Liver (tissue), 9 donors: Measurements from ENCODE around the gene MLLT3. TPM values are rescaled to one million over a fixed set of nuclear protein-coding genes. Genes with fewer than 3 reads are reported as not detected.

ENCODE experiments used
- DNase-seq: peaks from one replicate; pipeline ENCODE4 v3.0.0-alpha.2; 2017; ENCODE audit warnings: low spot score
- H3K27ac ChIP-seq, 2 donors: one replicate each; pipeline ENCODE4 v1.7.0; 2013; ENCODE audit warnings: inconsistent platforms in 2 of 2, low read length in 2 of 2, control low read depth in 1 of 2, low read depth in 1 of 2, mild to moderate bottlenecking in 1 of 2
- H3K27me3 ChIP-seq, 4 donors: one replicate each; pipeline versions ENCODE4 v1.6.1 to v1.7.0; 2013; ENCODE audit warnings: low read length in 3 of 4, inconsistent platforms in 1 of 4, mild to moderate bottlenecking in 1 of 4, moderate library complexity in 1 of 4; ENCODE audit not compliant: control insufficient read depth in 4 of 4, insufficient read depth in 4 of 4
- H3K36me3 ChIP-seq, 4 donors: one replicate each; pipeline versions ENCODE4 v1.6.1 to v1.7.0; 2013; ENCODE audit warnings: low read length in 3 of 4, mild to moderate bottlenecking in 3 of 4, low read depth in 1 of 4, moderate library complexity in 1 of 4; ENCODE audit not compliant: control insufficient read depth in 4 of 4, insufficient read depth in 3 of 4
- H3K4me1 ChIP-seq, 4 donors: one replicate each; pipeline versions ENCODE4 v1.6.1 to v1.7.0; 2013; ENCODE audit warnings: low read length in 3 of 4, mild to moderate bottlenecking in 3 of 4, moderate library complexity in 1 of 4; ENCODE audit not compliant: control insufficient read depth in 4 of 4, insufficient read depth in 4 of 4
- H3K4me3 ChIP-seq, 3 donors: one replicate each; pipeline versions ENCODE4 v1.6.1 to v1.7.0; 2013; ENCODE audit warnings: low read length in 3 of 3, control low read depth in 1 of 3, low read depth in 1 of 3, mild to moderate bottlenecking in 1 of 3
- H3K9ac ChIP-seq, 2 donors: one replicate each; pipeline ENCODE4 v1.7.0; 2013; ENCODE audit warnings: low read length in 2 of 2, mild to moderate bottlenecking in 2 of 2, moderate library complexity in 2 of 2, control low read depth in 1 of 2, low read depth in 1 of 2
- H3K9me3 ChIP-seq, 4 donors: one replicate each; pipeline versions ENCODE4 v1.6.1 to v1.7.0; 2013; ENCODE audit warnings: low read length in 3 of 4; ENCODE audit not compliant: control insufficient read depth in 4 of 4
- CTCF ChIP-seq: fragments of 150-350 bp; IDR thresholded peaks from 2 replicates; pipeline ENCODE4 v1.5.1; 2017; ENCODE audit warnings: improper control_type of control experiment, low read depth, low read length; ENCODE audit not compliant: missing input control
- EGR1 ChIP-seq, 2 donors: IDR thresholded peaks; 2 replicates each; pipeline ENCODE4 v1.6.1; 2016 to 2018; ENCODE audit warnings: antibody characterized with exemption in 2 of 2, low read depth in 2 of 2
- FOXA1 ChIP-seq: IDR thresholded peaks from 2 replicates; pipeline ENCODE4 v1.6.1; 2016; ENCODE audit warnings: antibody characterized with exemption
- FOXA2 ChIP-seq: IDR thresholded peaks from 2 replicates; pipeline ENCODE4 v1.6.1; 2016; ENCODE audit warnings: antibody characterized with exemption
- GABPA ChIP-seq, 2 donors: IDR thresholded peaks in 1 of 2; conservative IDR thresholded peaks in 1 of 2; 2 replicates each; pipeline ENCODE4 v1.6.1; 2016; ENCODE audit warnings: antibody characterized with exemption in 2 of 2, mild to moderate bottlenecking in 1 of 2, moderate library complexity in 1 of 2
- HNF4A ChIP-seq, 2 donors: conservative IDR thresholded peaks; 2 replicates each; pipeline ENCODE4 v1.6.1; 2016; ENCODE audit warnings: antibody characterized with exemption in 2 of 2, mild to moderate bottlenecking in 2 of 2
- HNF4G ChIP-seq: IDR thresholded peaks from 2 replicates; pipeline ENCODE4 v1.6.1; 2016; ENCODE audit warnings: antibody characterized with exemption
- JUND ChIP-seq, 2 donors: IDR thresholded peaks; 2 replicates each; pipeline ENCODE4 v1.6.1; 2016; ENCODE audit warnings: antibody characterized with exemption in 2 of 2
- MAX ChIP-seq: IDR thresholded peaks from 2 replicates; pipeline ENCODE4 v1.6.1; 2016; ENCODE audit warnings: antibody characterized with exemption
- NR2F2 ChIP-seq: IDR thresholded peaks from 2 replicates; pipeline ENCODE4 v1.6.1; 2016; ENCODE audit warnings: antibody characterized with exemption
- RAD21 ChIP-seq, 2 donors: IDR thresholded peaks; 2 replicates each; pipeline ENCODE4 v1.6.1; 2016; ENCODE audit warnings: antibody characterized with exemption in 2 of 2, mild to moderate bottlenecking in 2 of 2
- RXRA ChIP-seq, 2 donors: IDR thresholded peaks; 2 replicates each; pipeline ENCODE4 v1.6.1; 2017 to 2018; ENCODE audit warnings: antibody characterized with exemption in 2 of 2, mild to moderate bottlenecking in 1 of 2
- SP1 ChIP-seq: IDR thresholded peaks from 2 replicates; pipeline ENCODE4 v1.6.1; 2018; ENCODE audit warnings: antibody characterized with exemption, mild to moderate bottlenecking
- TAF1 ChIP-seq: conservative IDR thresholded peaks from 2 replicates; pipeline ENCODE4 v1.6.1; 2016; ENCODE audit warnings: antibody characterized with exemption, mild to moderate bottlenecking
- YY1 ChIP-seq: IDR thresholded peaks from 2 replicates; pipeline ENCODE4 v1.6.1; 2016; ENCODE audit warnings: antibody characterized with exemption, mild to moderate bottlenecking
- ZBTB33 ChIP-seq: IDR thresholded peaks from 2 replicates; pipeline ENCODE4 v1.6.1; 2016; ENCODE audit warnings: antibody characterized with exemption
- WGBS: extraction: QIAGEN DNeasy Blood & Tissue Kit; methylation state at CpG from one replicate; pipeline ENCODE4 v1.1.7; 2013; 5-methylcytosine and 5-hydroxymethylcytosine counted together
- polyA plus RNA-seq, 2 donors: library from polyadenylated mRNA; stranded (reverse) in 1 of 2; unstranded in 1 of 2; fragments of 200-250 nt in 1 of 2; fragments of >200 nt in 1 of 2; fragmentation: Nextera tagmentation in 1 of 2; extraction: Ambion mirVana in 1 of 2; gene quantifications; one replicate each; pipeline versions ENCODE4 v1.2.1 to v1.2.3, GENCODE V29; 2013 to 2015
- total RNA-seq, 2 donors: library from RNA; depleted of rRNA; stranded (reverse); fragments of >200 nt; gene quantifications; one replicate each; pipeline ENCODE4 v1.2.3, GENCODE V29; 2014
- TF ChIP-seq, protein P1 (sequence below): IDR thresholded peaks from 2 replicates; pipeline ENCODE4 v1.6.1; 2016; ENCODE audit warnings: antibody characterized with exemption, mild to moderate bottlenecking
- TF ChIP-seq, protein P2 (sequence below): IDR thresholded peaks from 2 replicates; pipeline ENCODE4 v1.6.1; 2016; ENCODE audit warnings: antibody characterized with exemption
- donor health status: healthy.
- donor health status: healthy.
- donor health status: healthy.
- donor health status: healthy.
- donor health status: healthy.

Gene MLLT3
- total and polyA plus RNA-seq, 4 donors, result 0.79 to 25.5 (median 1.3) TPM

DNA sequence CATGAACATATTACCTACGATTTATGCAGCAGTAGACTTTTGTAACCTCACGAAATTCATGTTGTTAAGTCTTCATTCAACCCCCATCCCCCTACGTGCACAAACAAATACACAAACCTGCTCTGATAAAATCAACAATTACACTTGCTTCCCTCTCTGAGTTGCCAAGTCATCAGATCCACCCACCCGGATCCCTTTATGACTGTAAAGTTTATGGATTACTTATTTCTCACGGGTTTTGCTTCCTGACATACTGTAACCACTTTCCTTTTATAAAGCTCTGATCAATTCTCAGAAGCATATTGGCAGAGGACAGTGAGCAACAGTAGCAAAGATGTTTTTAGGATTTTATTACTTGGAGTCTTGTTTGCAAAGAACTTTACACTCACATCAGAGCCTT is 70.5 kb downstream of the MLLT3 start:
- H3K4me3 ChIP-seq, result no peak overlapping the region

GRCh38 chr9:20551236-20551635 is 71.1 kb downstream of the MLLT3 start:
- TF ChIP-seq TAF1, result no peak
- no peak for TF ChIP-seq HNF4G
- TF ChIP-seq CTCF, result no peak
- TF ChIP-seq ZBTB33, result no peak
- no peak for TF ChIP-seq NR2F2
- TF ChIP-seq MAX, result no peak
- TF ChIP-seq, protein P1, sequence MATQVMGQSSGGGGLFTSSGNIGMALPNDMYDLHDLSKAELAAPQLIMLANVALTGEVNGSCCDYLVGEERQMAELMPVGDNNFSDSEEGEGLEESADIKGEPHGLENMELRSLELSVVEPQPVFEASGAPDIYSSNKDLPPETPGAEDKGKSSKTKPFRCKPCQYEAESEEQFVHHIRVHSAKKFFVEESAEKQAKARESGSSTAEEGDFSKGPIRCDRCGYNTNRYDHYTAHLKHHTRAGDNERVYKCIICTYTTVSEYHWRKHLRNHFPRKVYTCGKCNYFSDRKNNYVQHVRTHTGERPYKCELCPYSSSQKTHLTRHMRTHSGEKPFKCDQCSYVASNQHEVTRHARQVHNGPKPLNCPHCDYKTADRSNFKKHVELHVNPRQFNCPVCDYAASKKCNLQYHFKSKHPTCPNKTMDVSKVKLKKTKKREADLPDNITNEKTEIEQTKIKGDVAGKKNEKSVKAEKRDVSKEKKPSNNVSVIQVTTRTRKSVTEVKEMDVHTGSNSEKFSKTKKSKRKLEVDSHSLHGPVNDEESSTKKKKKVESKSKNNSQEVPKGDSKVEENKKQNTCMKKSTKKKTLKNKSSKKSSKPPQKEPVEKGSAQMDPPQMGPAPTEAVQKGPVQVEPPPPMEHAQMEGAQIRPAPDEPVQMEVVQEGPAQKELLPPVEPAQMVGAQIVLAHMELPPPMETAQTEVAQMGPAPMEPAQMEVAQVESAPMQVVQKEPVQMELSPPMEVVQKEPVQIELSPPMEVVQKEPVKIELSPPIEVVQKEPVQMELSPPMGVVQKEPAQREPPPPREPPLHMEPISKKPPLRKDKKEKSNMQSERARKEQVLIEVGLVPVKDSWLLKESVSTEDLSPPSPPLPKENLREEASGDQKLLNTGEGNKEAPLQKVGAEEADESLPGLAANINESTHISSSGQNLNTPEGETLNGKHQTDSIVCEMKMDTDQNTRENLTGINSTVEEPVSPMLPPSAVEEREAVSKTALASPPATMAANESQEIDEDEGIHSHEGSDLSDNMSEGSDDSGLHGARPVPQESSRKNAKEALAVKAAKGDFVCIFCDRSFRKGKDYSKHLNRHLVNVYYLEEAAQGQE, result no peak
- no peak for TF ChIP-seq HNF4A (conservative IDR thresholded peaks at IDR 0.05)
- TF ChIP-seq, protein P2, sequence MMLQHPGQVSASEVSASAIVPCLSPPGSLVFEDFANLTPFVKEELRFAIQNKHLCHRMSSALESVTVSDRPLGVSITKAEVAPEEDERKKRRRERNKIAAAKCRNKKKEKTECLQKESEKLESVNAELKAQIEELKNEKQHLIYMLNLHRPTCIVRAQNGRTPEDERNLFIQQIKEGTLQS, result no peak
- TF ChIP-seq RXRA (IDR thresholded peaks at IDR 0.05), result no peak
- TF ChIP-seq YY1, result no peak
- TF ChIP-seq JUND (IDR thresholded peaks at IDR 0.05), result no peak
- no peak for TF ChIP-seq EGR1 (IDR thresholded peaks at IDR 0.05; ENCODE audit: low read depth in 2 of 2)
- no peak for TF ChIP-seq SP1
- no peak for TF ChIP-seq FOXA1
- no peak for TF ChIP-seq GABPA (IDR thresholded peaks at IDR 0.05 in 1 of 2, conservative IDR thresholded peaks at IDR 0.05 in 1 of 2)
- no peak for TF ChIP-seq FOXA2
- TF ChIP-seq RAD21 (IDR thresholded peaks at IDR 0.05), result no peak
- no peaks in the 10 kb centered on the region for H3K27me3 ChIP-seq
- H3K27ac ChIP-seq, result no peak overlapping the region
- H3K4me1 ChIP-seq, result no peaks in the 10 kb centered on the region
- no peak for DNase-seq
- no peak overlapping the region for H3K4me3 ChIP-seq
- H3K9me3 ChIP-seq, result no peaks in the 10 kb centered on the region
- H3K9ac ChIP-seq, result no peak overlapping the region
- H3K36me3 ChIP-seq, result no peaks in the 10 kb centered on the region

More for the DNA sequence above, 70.5 kb downstream of the MLLT3 start:
- no peak overlapping the region for H3K9ac ChIP-seq
- H3K27me3 ChIP-seq, result no peaks in the 10 kb centered on the region
- no peak for TF ChIP-seq HNF4A (conservative IDR thresholded peaks at IDR 0.05)
- WGBS, result 37% methylated on average over 5 of the region's 5 CpGs
- no peak for DNase-seq
- H3K4me1 ChIP-seq, result no peaks in the 10 kb centered on the region
- H3K36me3 ChIP-seq, result no peaks in the 10 kb centered on the region
- H3K9me3 ChIP-seq, result no peaks in the 10 kb centered on the region
- no peak overlapping the region for H3K27ac ChIP-seq
